HG03571 (cell line): ENCODE results near the gene DACT2.

ENCODE experiments used
- ATAC-seq: cut with Tn5 transposase; IDR thresholded peaks from one replicate; pipeline ENCODE4 v1.9.1; 2021; ENCODE audit not compliant: unreplicated experiment

Gene DACT2

GRCh38 chr6:168353041-168353440 is 33.5 kb upstream of the DACT2 start:
- no peak for ATAC-seq

GRCh38 chr6:168352096-168352495 is 32.5 kb upstream of the DACT2 start:
- no peak for ATAC-seq

GRCh38 chr6:168349718-168350210 is 30.2 kb upstream of the DACT2 start:
- ATAC-seq, result no peak

- ATAC-seq, result no peak
These were observed 28.6 kb upstream of the DACT2 start for GRCh38 chr6:168348186-168348585.

GRCh38 chr6:168347615-168348014 is 28.0 kb upstream of the DACT2 start:
- ATAC-seq, result no peak

- no peak for ATAC-seq
These were observed 27.5 kb upstream of the DACT2 start for GRCh38 chr6:168347053-168347452.

- ATAC-seq, result no peak
These were observed 26.5 kb upstream of the DACT2 start for GRCh38 chr6:168345896-168346754.

GRCh38 chr6:168345266-168345665 is 25.7 kb upstream of the DACT2 start:
- no peak for ATAC-seq

GRCh38 chr6:168344338-168344737 is 24.8 kb upstream of the DACT2 start:
- ATAC-seq, result no peak

- ATAC-seq, result no peak
These were observed 23.9 kb upstream of the DACT2 start for GRCh38 chr6:168343239-168344150.

GRCh38 chr6:168342636-168343035 is 23.1 kb upstream of the DACT2 start:
- no peak for ATAC-seq

GRCh38 chr6:168341280-168341900 is 21.8 kb upstream of the DACT2 start:
- ATAC-seq, result no peak

- ATAC-seq, result no peak
These were observed 21.2 kb upstream of the DACT2 start for GRCh38 chr6:168340819-168341218.

- ATAC-seq, result no peak
These were observed 19.2 kb upstream of the DACT2 start for GRCh38 chr6:168338777-168339176.

- ATAC-seq, result no peak
These were observed 17.4 kb upstream of the DACT2 start for GRCh38 chr6:168336967-168337366.

GRCh38 chr6:168333989-168334388 is 14.4 kb upstream of the DACT2 start:
- ATAC-seq, result no peak

- no peak for ATAC-seq
These were observed 13.9 kb upstream of the DACT2 start for GRCh38 chr6:168333491-168333890.

- no peak for ATAC-seq
These were observed 13.5 kb upstream of the DACT2 start for GRCh38 chr6:168333039-168333438.

- ATAC-seq, result no peak
These were observed 12.4 kb upstream of the DACT2 start for GRCh38 chr6:168332020-168332419.

- ATAC-seq, result no peak
These were observed 11.5 kb upstream of the DACT2 start for GRCh38 chr6:168331058-168331457.

GRCh38 chr6:168330403-168330802 is 10.8 kb upstream of the DACT2 start:
- ATAC-seq, result no peak
